DND-41 (cell line): ENCODE data around the gene RPS6KC1.
"Not testable (repeated sequence)": the region's sequence is repeated elsewhere in the genome, so short reads cannot be mapped to it uniquely, and the experiment has no call there.

Source experiments
- ATAC-seq: fragments of 200-7000 bp; cut with Tn5 transposase; 3 replicates; pipeline ENCODE4 v1.9.1; 2021; ENCODE audit warnings: low read depth; ENCODE audit not compliant: insufficient read depth
- DNase-seq: peaks from one replicate; pipeline ENCODE4 v3.0.0-alpha.2; 2020
- H2AFZ ChIP-seq: 2 replicates; pipeline ENCODE4 v1.6.0; 2012; ENCODE audit warnings: low read depth, low read length
- H3K27ac ChIP-seq: 2 replicates; pipeline ENCODE4 v1.5.1; 2012; ENCODE audit warnings: low read length, inconsistent platforms
- H3K27me3 ChIP-seq: fragments of 200-600 bp; sonication (generic); 2 replicates; pipeline ENCODE4 v1.6.0; 2012; ENCODE audit warnings: low read length, mild to moderate bottlenecking, inconsistent platforms; ENCODE audit not compliant: insufficient read depth, poor library complexity
- H3K36me3 ChIP-seq: 2 replicates; pipeline ENCODE4 v1.5.1; 2012; ENCODE audit warnings: low read length, inconsistent platforms; ENCODE audit not compliant: insufficient read depth
- H3K4me1 ChIP-seq: 2 replicates; pipeline ENCODE4 v1.5.1; 2012; ENCODE audit warnings: mild to moderate bottlenecking, low read length; ENCODE audit not compliant: insufficient read depth
- H3K4me2 ChIP-seq: 2 replicates; pipeline ENCODE4 v1.6.0; 2012; ENCODE audit warnings: mild to moderate bottlenecking, moderate library complexity, low read length, inconsistent platforms; ENCODE audit not compliant: insufficient read depth
- H3K4me3 ChIP-seq, 2 experiments: fragments of 200-600 bp in 1 of 2; shearing (Covaris generic) in 1 of 2; 2 replicates each; pipeline ENCODE4 v1.5.1; 2012 to 2016; ENCODE audit warnings: inconsistent platforms in 2 of 2, low read length in 2 of 2, mild to moderate bottlenecking in 2 of 2, low read depth in 1 of 2, moderate library complexity in 1 of 2
- H3K79me2 ChIP-seq: 2 replicates; pipeline ENCODE4 v1.6.0; 2012; ENCODE audit warnings: low read length, inconsistent platforms; ENCODE audit not compliant: insufficient read depth
- H3K9ac ChIP-seq: 2 replicates; pipeline ENCODE4 v1.6.0; 2012; ENCODE audit warnings: low read depth, mild to moderate bottlenecking, inconsistent platforms, low read length, moderate library complexity
- H3K9me3 ChIP-seq: 2 replicates; pipeline ENCODE4 v1.5.1; 2012; ENCODE audit warnings: low read length, moderate library complexity, mild to moderate bottlenecking, inconsistent platforms; ENCODE audit not compliant: insufficient read depth, severe bottlenecking
- H4K20me1 ChIP-seq: 2 replicates; pipeline ENCODE4 v1.6.0; 2012; ENCODE audit warnings: low read length; ENCODE audit not compliant: insufficient read depth
- EZH2 ChIP-seq: IDR thresholded peaks from 3 replicates; pipeline ENCODE4 v1.6.1; 2012; ENCODE audit warnings: borderline replicate concordance, low read depth, mild to moderate bottlenecking, moderate library complexity, low read length, inconsistent platforms; ENCODE audit not compliant: severe bottlenecking
- TF ChIP-seq, protein P1 (sequence below): IDR thresholded peaks from 2 replicates; pipeline ENCODE4 v1.5.1; 2012; ENCODE audit warnings: borderline replicate concordance, low read length, moderate library complexity, mild to moderate bottlenecking; ENCODE audit not compliant: poor library complexity, severe bottlenecking; ENCODE audit errors: extremely low read depth

RPS6KC1 gene

DNA sequence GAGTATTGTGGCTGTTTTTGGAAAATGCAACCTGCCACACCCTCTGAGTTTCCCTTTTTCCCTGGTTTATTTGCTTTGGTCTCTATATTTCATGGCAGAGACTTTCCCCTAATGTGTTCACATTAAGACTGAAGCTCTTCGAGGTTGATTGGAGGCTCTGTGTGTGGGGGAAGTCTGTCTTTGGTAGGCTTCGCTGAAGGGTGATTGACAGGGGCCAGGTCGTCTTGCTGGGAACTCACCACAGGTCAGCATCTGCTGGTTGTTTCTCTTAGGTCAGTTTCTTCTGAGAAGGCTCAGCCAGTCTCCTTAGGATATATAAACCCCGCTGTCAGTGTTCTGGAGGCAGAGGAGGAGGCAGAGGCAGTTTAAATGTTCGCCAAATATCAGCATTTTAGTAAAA lies 249.4 kb downstream of the RPS6KC1 start:
- no peak overlapping the region for H3K4me3 ChIP-seq
- H4K20me1 ChIP-seq, result no peaks in the 10 kb centered on the region
- no peaks in the 10 kb centered on the region for H3K79me2 ChIP-seq
- no peak for DNase-seq
- no peak for ATAC-seq
- H3K36me3 ChIP-seq, result no peaks in the 10 kb centered on the region
- TF ChIP-seq, protein P1, sequence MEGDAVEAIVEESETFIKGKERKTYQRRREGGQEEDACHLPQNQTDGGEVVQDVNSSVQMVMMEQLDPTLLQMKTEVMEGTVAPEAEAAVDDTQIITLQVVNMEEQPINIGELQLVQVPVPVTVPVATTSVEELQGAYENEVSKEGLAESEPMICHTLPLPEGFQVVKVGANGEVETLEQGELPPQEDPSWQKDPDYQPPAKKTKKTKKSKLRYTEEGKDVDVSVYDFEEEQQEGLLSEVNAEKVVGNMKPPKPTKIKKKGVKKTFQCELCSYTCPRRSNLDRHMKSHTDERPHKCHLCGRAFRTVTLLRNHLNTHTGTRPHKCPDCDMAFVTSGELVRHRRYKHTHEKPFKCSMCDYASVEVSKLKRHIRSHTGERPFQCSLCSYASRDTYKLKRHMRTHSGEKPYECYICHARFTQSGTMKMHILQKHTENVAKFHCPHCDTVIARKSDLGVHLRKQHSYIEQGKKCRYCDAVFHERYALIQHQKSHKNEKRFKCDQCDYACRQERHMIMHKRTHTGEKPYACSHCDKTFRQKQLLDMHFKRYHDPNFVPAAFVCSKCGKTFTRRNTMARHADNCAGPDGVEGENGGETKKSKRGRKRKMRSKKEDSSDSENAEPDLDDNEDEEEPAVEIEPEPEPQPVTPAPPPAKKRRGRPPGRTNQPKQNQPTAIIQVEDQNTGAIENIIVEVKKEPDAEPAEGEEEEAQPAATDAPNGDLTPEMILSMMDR, result no peak
- no peak for TF ChIP-seq EZH2
- no peak overlapping the region for H3K9ac ChIP-seq
- H3K4me2 ChIP-seq, result no peak overlapping the region
- no peaks in the 10 kb centered on the region for H3K27me3 ChIP-seq
- no peak overlapping the region for H3K27ac ChIP-seq
- no peaks in the 10 kb centered on the region for H3K9me3 ChIP-seq
- no peaks in the 10 kb centered on the region for H3K4me1 ChIP-seq
- H2AFZ ChIP-seq, result no peak overlapping the region

DNA sequence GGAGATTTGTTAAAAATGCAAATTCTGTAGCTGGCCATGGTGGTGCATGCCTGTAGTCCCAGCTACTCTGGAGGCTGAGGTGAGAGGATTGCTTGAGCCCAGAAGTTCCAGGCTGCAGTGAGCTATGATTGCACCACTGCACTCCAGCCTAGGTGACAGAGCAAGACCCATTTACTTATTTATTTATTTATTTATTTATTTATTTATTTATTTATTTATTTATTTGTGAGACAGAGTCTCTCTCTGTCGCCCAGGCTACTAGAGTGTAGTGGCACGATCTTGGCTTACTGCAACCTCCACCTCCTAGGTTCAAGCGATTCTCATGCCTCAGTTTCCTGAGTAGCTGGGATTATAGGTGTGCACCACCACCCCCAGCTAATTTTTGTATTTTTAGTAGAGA lies 250.5 kb downstream of the RPS6KC1 start:
- not testable (repeated sequence) for H3K4me1 ChIP-seq, H4K20me1 ChIP-seq, H3K79me2 ChIP-seq, H3K4me2 ChIP-seq, H3K36me3 ChIP-seq, H3K27me3 ChIP-seq, H2AFZ ChIP-seq, H3K9me3 ChIP-seq, DNase-seq, H3K27ac ChIP-seq, H3K4me3 ChIP-seq, ATAC-seq, H3K9ac ChIP-seq

DNA sequence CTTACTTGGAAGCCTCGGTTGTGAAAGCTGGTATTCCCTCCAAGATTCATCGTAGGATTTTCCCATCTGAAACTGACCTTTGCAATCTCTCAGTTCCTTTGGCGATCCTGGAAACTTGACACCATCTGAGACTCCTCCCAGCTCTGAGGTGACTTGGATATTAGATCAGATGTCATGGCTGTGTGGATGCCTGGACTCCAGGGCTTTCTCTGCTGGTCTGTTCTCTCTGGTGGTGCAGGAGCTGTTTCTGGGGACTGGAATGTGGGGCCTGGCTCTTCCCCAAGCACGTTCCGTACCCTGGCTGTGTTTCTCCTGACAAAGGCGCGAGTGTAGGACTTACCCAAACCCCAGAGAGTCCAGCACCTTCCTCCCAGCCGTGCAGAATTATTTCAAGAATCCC lies 252.2 kb downstream of the RPS6KC1 start:
- Histone ChIP-seq H3K4me1 (no peaks in the 10 kb centered on the region), H3K9me3 (no peaks in the 10 kb centered on the region), H3K27ac (no peak overlapping the region), H3K79me2 (no peaks in the 10 kb centered on the region), H3K36me3 (no peaks in the 10 kb centered on the region), H2AFZ (no peak overlapping the region), H3K27me3 (no peaks in the 10 kb centered on the region), H3K4me3 (no peak overlapping the region), H3K9ac (no peak overlapping the region), H3K4me2 (no peak overlapping the region), H4K20me1 (no peaks in the 10 kb centered on the region)
- no peak for TF ChIP-seq EZH2
- TF ChIP-seq, protein P1, result no peak
- ATAC-seq, result no peak
- no peak for DNase-seq

DNA sequence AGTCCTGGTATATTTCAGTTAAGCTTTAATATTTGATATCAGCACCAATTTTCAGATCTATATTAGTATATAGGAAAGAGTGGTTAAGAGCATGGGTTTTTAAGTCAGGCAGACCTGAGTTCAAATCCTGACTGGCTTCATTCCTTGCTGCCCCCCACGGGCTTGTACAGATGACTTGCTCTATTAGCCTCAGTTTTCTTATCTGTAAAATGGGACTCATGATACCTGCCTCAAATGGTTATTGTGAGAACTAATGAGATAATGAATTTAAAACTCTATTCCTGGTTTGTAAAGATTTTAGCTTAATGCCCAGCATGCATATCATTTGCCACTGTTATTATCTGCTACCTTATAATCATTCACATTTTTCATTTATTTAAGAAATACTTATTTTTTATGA lies 264.5 kb downstream of the RPS6KC1 start:
- no peak overlapping the region for H3K27ac ChIP-seq
- no peaks in the 10 kb centered on the region for H3K36me3 ChIP-seq
- DNase-seq, result no peak
- H3K9ac ChIP-seq, result no peak overlapping the region
- H2AFZ ChIP-seq, result no peak overlapping the region
- no peak overlapping the region for H3K4me2 ChIP-seq
- ATAC-seq, result no peak
- no peaks in the 10 kb centered on the region for H4K20me1 ChIP-seq
- no peaks in the 10 kb centered on the region for H3K79me2 ChIP-seq
- no peak overlapping the region for H3K4me3 ChIP-seq
- no peaks in the 10 kb centered on the region for H3K9me3 ChIP-seq
- H3K27me3 ChIP-seq, result no peaks in the 10 kb centered on the region
- no peak for TF ChIP-seq EZH2
- TF ChIP-seq, protein P1, result no peak
- H3K4me1 ChIP-seq, result no peaks in the 10 kb centered on the region

DNA sequence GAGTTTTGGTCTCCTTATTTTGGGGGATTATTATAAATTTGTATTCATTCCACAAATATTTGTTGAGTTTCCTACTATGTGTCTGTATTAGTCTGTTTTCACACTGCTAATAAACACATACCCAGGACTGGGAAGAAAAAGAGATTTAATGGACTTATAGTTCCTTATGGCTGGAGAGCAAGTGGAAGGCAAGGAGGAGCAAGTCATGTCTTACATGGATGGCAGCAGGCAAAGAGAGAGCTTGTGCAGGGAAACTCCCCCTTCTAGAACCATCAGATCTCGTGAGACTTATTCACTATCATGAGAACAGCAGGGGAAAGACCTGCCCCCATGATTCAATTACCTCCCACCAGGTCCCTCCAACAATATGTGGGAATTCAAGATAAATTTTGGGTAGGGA lies 267.4 kb downstream of the RPS6KC1 start:
- not testable (repeated sequence) for ATAC-seq, H3K4me2 ChIP-seq, H3K9ac ChIP-seq, H3K27me3 ChIP-seq, H3K36me3 ChIP-seq, H3K4me3 ChIP-seq, H3K27ac ChIP-seq, H3K4me1 ChIP-seq, H2AFZ ChIP-seq, H4K20me1 ChIP-seq, DNase-seq, H3K79me2 ChIP-seq, H3K9me3 ChIP-seq
